SU-DHL-6 (cell line): ENCODE data around the gene RBM20.

ENCODE experiments used
- H2AFZ ChIP-seq: fragments of 200-600 bp; sonication (generic); 2 replicates; pipeline ENCODE4 v1.6.1; 2014; ENCODE audit warnings: low read depth, mild to moderate bottlenecking, moderate library complexity, mixed read lengths, antibody characterized with exemption, low read length; ENCODE audit not compliant: severe bottlenecking
- H3F3A ChIP-seq: fragments of 200-600 bp; shearing (Covaris generic); 2 replicates; pipeline ENCODE4 v1.6.0; 2016; ENCODE audit warnings: antibody characterized with exemption, mild to moderate bottlenecking; ENCODE audit not compliant: insufficient read depth
- H3K27ac ChIP-seq: fragments of 200-600 bp; sonication (generic); 2 replicates; pipeline ENCODE4 v1.5.1; 2016; ENCODE audit warnings: low read depth, mild to moderate bottlenecking, low read length, moderate library complexity, mixed read lengths
- H3K27me3 ChIP-seq: fragments of 200-600 bp; sonication (generic), shearing (Covaris generic); 2 replicates; pipeline ENCODE4 v1.6.0; 2014; ENCODE audit warnings: mild to moderate bottlenecking, low read length
- H3K36me3 ChIP-seq: fragments of 200-600 bp; sonication (generic); 2 replicates; pipeline ENCODE4 v1.6.1; 2014; ENCODE audit warnings: mild to moderate bottlenecking, low read length, mixed read lengths
- H3K4me2 ChIP-seq: fragments of 300-600, 200-600 bp; shearing (Covaris generic), sonication (generic); 2 replicates; pipeline ENCODE4 v1.6.0; 2014; ENCODE audit warnings: low read length, low read depth, mild to moderate bottlenecking; ENCODE audit not compliant: poor library complexity, severe bottlenecking
- H3K4me3 ChIP-seq: fragments of 200-600 bp; sonication (generic); 2 replicates; pipeline ENCODE4 v1.5.1; 2014; ENCODE audit warnings: antibody characterized with exemption, low read length, mild to moderate bottlenecking, mixed read lengths; ENCODE audit not compliant: insufficient read depth, poor library complexity, severe bottlenecking
- H3K79me2 ChIP-seq: fragments of 200-600 bp; sonication (generic); 2 replicates; pipeline ENCODE4 v1.6.1; 2014; ENCODE audit warnings: mild to moderate bottlenecking, low read length, moderate library complexity; ENCODE audit not compliant: insufficient read depth
- H3K9ac ChIP-seq: fragments of 200-600 bp; sonication (generic); 2 replicates; pipeline ENCODE4 v1.7.0; 2014; ENCODE audit warnings: mild to moderate bottlenecking, low read length
- H3K9me2 ChIP-seq: fragments of 200-600 bp; sonication (generic); replicated peaks from 2 replicates; pipeline ENCODE4 v1.6.1; 2014; ENCODE audit warnings: low read length; ENCODE audit not compliant: insufficient read depth
- H3K9me3 ChIP-seq: fragments of 200-600 bp; sonication (generic); 2 replicates; pipeline ENCODE4 v1.6.1; 2014; ENCODE audit warnings: low read length, mixed read lengths; ENCODE audit not compliant: insufficient read depth
- H4K20me1 ChIP-seq: fragments of 200-600 bp; sonication (generic); 2 replicates; pipeline ENCODE4 v1.6.1; 2014; ENCODE audit warnings: low read depth, mild to moderate bottlenecking, antibody characterized with exemption, low read length, moderate library complexity, mixed read lengths
- EZH2phosphoT487 ChIP-seq: fragments of 200-600 bp; sonication (generic), shearing (Covaris generic); conservative IDR thresholded peaks from 2 replicates; pipeline ENCODE4 v1.6.1; 2018; ENCODE audit warnings: mild to moderate bottlenecking, antibody characterized with exemption, low read length, moderate library complexity, mixed read lengths
- TF ChIP-seq, protein P1 (sequence below): fragments of 200-600 bp; sonication (generic); IDR thresholded peaks from one replicate; pipeline ENCODE4 v1.5.1; 2017; ENCODE audit warnings: antibody characterized with exemption, mild to moderate bottlenecking, low read length, moderate library complexity; ENCODE audit not compliant: insufficient read depth, poor library complexity, severe bottlenecking

RBM20 gene

DNA sequence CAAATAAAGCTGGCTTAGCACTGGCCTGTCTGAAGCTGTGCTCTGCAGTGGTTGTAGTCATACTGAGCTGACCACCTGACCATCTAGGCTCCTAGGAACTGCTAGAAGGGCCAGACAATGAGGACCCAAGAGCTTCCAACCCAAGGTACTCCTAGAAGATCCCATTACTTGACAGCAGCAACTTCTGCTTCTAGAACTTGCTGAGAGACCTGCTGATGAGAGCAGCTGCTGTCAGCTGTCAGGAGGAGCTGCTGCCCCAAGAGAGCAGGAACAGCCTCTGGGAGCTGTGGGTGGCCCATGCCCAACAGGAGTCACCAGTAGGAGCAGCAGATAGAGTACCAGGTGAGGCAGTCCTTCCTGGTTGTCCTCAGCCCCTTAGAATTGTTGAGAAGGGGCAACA, 70.2 kb downstream of the RBM20 start:
- Histone ChIP-seq H3F3A (no peaks in the 10 kb centered on the region), H4K20me1 (no peaks in the 10 kb centered on the region), H2AFZ (no peak overlapping the region), H3K9ac (no peak overlapping the region), H3K79me2 (no peaks in the 10 kb centered on the region), H3K9me2 (no peaks in the 10 kb centered on the region), H3K4me3 (no peak overlapping the region), H3K27me3 (no peaks in the 10 kb centered on the region), H3K27ac (no peak overlapping the region), H3K36me3 (no peaks in the 10 kb centered on the region), H3K9me3 (no peaks in the 10 kb centered on the region), H3K4me2 (no peak overlapping the region)
- no peak for TF ChIP-seq EZH2phosphoT487

DNA sequence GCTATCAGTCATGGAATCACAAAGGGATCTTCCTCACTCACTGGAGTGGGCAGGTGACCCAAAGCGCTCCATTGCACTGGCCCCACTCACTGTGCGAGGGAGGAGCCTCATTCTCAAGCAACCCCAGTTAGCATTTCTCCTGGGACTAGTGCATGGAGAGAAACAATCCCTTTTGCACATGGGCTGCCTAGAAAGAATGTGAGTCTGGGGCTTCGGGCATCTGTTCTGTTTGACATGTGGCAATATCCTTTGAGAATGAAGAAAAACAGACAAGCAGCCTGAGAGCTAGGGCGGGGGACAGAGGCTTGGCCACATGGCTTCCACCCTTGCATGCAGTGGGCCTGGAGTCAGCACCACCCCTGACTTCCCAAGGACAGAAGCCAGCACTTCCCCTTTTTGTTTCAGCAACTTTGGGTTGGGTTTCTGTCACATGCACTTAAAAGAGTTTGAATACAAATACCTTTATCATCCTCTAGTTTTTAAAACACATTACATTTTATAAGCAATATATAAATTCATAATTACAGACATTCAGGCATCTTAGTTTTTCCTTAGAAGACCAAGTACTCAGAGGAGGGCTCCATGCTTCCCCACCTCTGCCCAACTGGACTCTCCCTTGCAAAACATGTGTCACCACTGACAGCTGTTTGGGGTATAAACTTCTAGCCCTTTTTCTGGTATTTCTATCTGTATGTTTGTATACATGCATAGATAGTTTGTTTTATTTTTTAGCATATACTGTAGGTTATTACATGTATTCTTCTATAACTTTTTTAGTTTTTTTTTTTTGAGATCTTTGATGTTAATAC, 73.8 kb downstream of the RBM20 start:
- no peaks in the 10 kb centered on the region for H3F3A ChIP-seq
- TF ChIP-seq, protein P1, sequence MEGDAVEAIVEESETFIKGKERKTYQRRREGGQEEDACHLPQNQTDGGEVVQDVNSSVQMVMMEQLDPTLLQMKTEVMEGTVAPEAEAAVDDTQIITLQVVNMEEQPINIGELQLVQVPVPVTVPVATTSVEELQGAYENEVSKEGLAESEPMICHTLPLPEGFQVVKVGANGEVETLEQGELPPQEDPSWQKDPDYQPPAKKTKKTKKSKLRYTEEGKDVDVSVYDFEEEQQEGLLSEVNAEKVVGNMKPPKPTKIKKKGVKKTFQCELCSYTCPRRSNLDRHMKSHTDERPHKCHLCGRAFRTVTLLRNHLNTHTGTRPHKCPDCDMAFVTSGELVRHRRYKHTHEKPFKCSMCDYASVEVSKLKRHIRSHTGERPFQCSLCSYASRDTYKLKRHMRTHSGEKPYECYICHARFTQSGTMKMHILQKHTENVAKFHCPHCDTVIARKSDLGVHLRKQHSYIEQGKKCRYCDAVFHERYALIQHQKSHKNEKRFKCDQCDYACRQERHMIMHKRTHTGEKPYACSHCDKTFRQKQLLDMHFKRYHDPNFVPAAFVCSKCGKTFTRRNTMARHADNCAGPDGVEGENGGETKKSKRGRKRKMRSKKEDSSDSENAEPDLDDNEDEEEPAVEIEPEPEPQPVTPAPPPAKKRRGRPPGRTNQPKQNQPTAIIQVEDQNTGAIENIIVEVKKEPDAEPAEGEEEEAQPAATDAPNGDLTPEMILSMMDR, result no peak
- TF ChIP-seq EZH2phosphoT487, result no peak
- H4K20me1 ChIP-seq, result no peaks in the 10 kb centered on the region
- no peak overlapping the region for H3K9ac ChIP-seq
- peak overlapping the region; percentile 38 for H2AFZ ChIP-seq
- H3K27ac ChIP-seq, result 0 out of 2 replicates have a peak overlapping the region, but pooled peaks have one; percentile 10
- no peaks in the 10 kb centered on the region for H3K36me3 ChIP-seq
- peak overlapping the region; percentile 24 for H3K4me2 ChIP-seq
- no peaks in the 10 kb centered on the region for H3K9me3 ChIP-seq
- no peaks in the 10 kb centered on the region for H3K79me2 ChIP-seq
- H3K9me2 ChIP-seq, result no peaks in the 10 kb centered on the region
- H3K4me3 ChIP-seq, result no peak overlapping the region
- no peaks in the 10 kb centered on the region for H3K27me3 ChIP-seq

DNA sequence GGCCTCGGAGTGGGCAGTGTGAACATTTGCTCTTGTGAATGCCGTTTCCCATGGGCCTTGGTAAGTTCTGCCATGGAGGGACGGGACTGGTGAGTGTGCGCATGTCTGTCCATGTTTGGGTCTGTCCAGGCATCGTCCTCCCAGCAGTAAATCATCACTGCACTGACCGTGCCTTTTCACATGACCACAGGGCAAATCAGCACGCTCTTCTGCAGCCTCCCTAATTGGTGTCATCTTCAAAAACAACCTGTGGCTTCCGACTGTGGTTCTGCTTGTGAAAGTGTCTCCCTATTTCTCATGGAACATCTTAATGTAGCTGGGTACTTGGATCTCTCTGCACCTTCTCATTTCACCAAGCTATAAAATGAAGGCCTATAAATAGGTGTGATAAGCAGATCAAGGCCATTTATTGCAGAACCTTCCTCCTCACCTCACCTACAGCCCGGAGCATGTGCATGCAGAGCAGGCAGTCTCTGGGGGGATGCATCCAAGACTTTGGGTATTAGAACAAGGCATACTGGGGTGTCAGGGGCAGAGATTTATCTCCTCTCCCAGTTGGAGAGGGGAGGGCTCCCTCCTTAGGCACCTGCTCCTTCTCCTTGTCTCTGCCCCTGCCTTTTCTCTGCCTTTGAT, 77.4 kb downstream of the RBM20 start:
- no peak overlapping the region for H3K27ac ChIP-seq
- H3K79me2 ChIP-seq, result no peaks in the 10 kb centered on the region
- H3K9me3 ChIP-seq, result no peaks in the 10 kb centered on the region
- no peak for TF ChIP-seq EZH2phosphoT487
- TF ChIP-seq, protein P1, result no peak
- peaks cover 7% of the 10 kb centered on the region for H3F3A ChIP-seq
- H4K20me1 ChIP-seq, result no peaks in the 10 kb centered on the region
- no peaks in the 10 kb centered on the region for H3K36me3 ChIP-seq
- H2AFZ ChIP-seq, result no peak overlapping the region
- H3K9me2 ChIP-seq, result no peaks in the 10 kb centered on the region
- H3K27me3 ChIP-seq, result no peaks in the 10 kb centered on the region
- no peak overlapping the region for H3K9ac ChIP-seq
- no peak overlapping the region for H3K4me2 ChIP-seq
- no peak overlapping the region for H3K4me3 ChIP-seq
